Measurements from ENCODE around the gene TAF9B.
A peak's percentile ranks its signal among the peaks of the same experiment; 100 is the strongest.
"Not testable (repeated sequence)": the region's sequence is repeated elsewhere in the genome, so short reads cannot be mapped to it uniquely, and the experiment has no call there.

The TAF9B gene

GRCh38 chrX:78103001-78103622 lies 36.3 kb downstream of the TAF9B start:
- no peak for DNase-seq (ENCODE audit: extremely low read depth, low read depth)
- H3K4me3 ChIP-seq (replicated peaks; ENCODE audit: low read depth, low read length) = peak overlapping the region; percentile 91

GRCh38 chrX:78102091-78102490 lies 37.4 kb downstream of the TAF9B start:
- no peak for TF ChIP-seq CTCF (IDR thresholded peaks at IDR 0.05; ENCODE audit: low read depth, low read length, missing control alignments)
- DNase-seq (ENCODE audit: extremely low read depth, low read depth) = no peak
- H3K4me3 ChIP-seq (replicated peaks; ENCODE audit: low read depth, low read length) = no peak overlapping the region

More at GRCh38 chrX:78103001-78103622, 36.3 kb downstream of the TAF9B start:
- TF ChIP-seq CTCF (IDR thresholded peaks at IDR 0.05; ENCODE audit: low read depth, low read length, missing control alignments) = no peak

- H3K4me3 ChIP-seq (replicated peaks; ENCODE audit: low read depth, low read length) = no peak overlapping the region
- TF ChIP-seq CTCF (IDR thresholded peaks at IDR 0.05; ENCODE audit: low read depth, low read length, missing control alignments) = no peak
- no peak for DNase-seq (ENCODE audit: extremely low read depth, low read depth)
Measured at GRCh38 chrX:78098108-78098507, 41.3 kb downstream of the TAF9B start.

- DNase-seq (ENCODE audit: extremely low read depth, low read depth) = peak; percentile 40
Measured at GRCh38 chrX:78092296-78092695, 47.2 kb downstream of the TAF9B start.

GRCh38 chrX:78081413-78081812 lies 58.0 kb downstream of the TAF9B start:
- DNase-seq (ENCODE audit: extremely low read depth, low read depth); H3K4me3 ChIP-seq (replicated peaks; ENCODE audit: low read depth, low read length): not testable (repeated sequence)

More at GRCh38 chrX:78092296-78092695, 47.2 kb downstream of the TAF9B start:
- TF ChIP-seq CTCF (IDR thresholded peaks at IDR 0.05; ENCODE audit: low read depth, low read length, missing control alignments) = peak; percentile 52
- H3K4me3 ChIP-seq (replicated peaks; ENCODE audit: low read depth, low read length) = no peak overlapping the region
